Right forelimb (tissue), 1 donor: ENCODE measurements around the gene MGLL.

Experiments used
- DNase-seq: peaks from one replicate; pipeline ENCODE4 v3.0.0-alpha.2; 2018

The MGLL gene

GRCh38 chr3:127787071-127787490 lies 35.2 kb downstream of the MGLL start:
- DNase-seq: peak; percentile 76

- DNase-seq: peak; percentile 91
These were observed 35.8 kb downstream of the MGLL start for GRCh38 chr3:127786353-127787070.

- DNase-seq: no peak
These were observed 36.5 kb downstream of the MGLL start for GRCh38 chr3:127785711-127786265.

GRCh38 chr3:127784865-127785710 lies 37.2 kb downstream of the MGLL start:
- no peak for DNase-seq

GRCh38 chr3:127784283-127784682 lies 38.0 kb downstream of the MGLL start:
- DNase-seq: no peak

GRCh38 chr3:127783642-127784160 lies 38.6 kb downstream of the MGLL start:
- no peak for DNase-seq

GRCh38 chr3:127783166-127783565 lies 39.1 kb downstream of the MGLL start:
- DNase-seq: no peak

GRCh38 chr3:127781411-127782001 lies 40.8 kb downstream of the MGLL start:
- no peak for DNase-seq

- no peak for DNase-seq
These were observed 41.5 kb downstream of the MGLL start for GRCh38 chr3:127780536-127781400.

GRCh38 chr3:127779747-127780146 lies 42.6 kb downstream of the MGLL start:
- DNase-seq: no peak

GRCh38 chr3:127777921-127778656 lies 44.2 kb downstream of the MGLL start:
- no peak for DNase-seq

- no peak for DNase-seq
These were observed 45.0 kb downstream of the MGLL start for GRCh38 chr3:127777332-127777731.

GRCh38 chr3:127776347-127776746 lies 46.0 kb downstream of the MGLL start:
- no peak for DNase-seq

- no peak for DNase-seq
These were observed 46.8 kb downstream of the MGLL start for GRCh38 chr3:127775398-127776109.

GRCh38 chr3:127774647-127775046 lies 47.7 kb downstream of the MGLL start:
- no peak for DNase-seq

- no peak for DNase-seq
These were observed 48.4 kb downstream of the MGLL start for GRCh38 chr3:127773752-127774395.

GRCh38 chr3:127772827-127773751 lies 49.2 kb downstream of the MGLL start:
- no peak for DNase-seq

GRCh38 chr3:127772273-127772672 lies 50.0 kb downstream of the MGLL start:
- no peak for DNase-seq

GRCh38 chr3:127771746-127772145 lies 50.6 kb downstream of the MGLL start:
- DNase-seq: no peak
